SK-N-SH (cell line): ENCODE data around the gene MCF2L2. TPM values are rescaled to one million over a fixed set of nuclear protein-coding genes. Genes with fewer than 3 reads are reported as not detected.

Experiments
- CTCF ChIA-PET: fragments of 300-600, 350-600 bp; formaldehyde crosslinking; extraction: SDS; loops from one replicate; lab custom pipeline; 2021; lab: Yijun Ruan, JAX
- POLR2A ChIA-PET: fragments of 350-600 bp; sonication (Branson Sonifier 250); formaldehyde crosslinking; extraction: SDS; loops from one replicate; lab custom pipeline; 2020; ENCODE audit warnings: antibody characterized with exemption, inconsistent platforms; lab: Yijun Ruan, JAX
- DNase-seq: peaks from one replicate; pipeline ENCODE4 v3.0.0; 2012
- H2AFZ ChIP-seq: fragments of 200-600 bp; sonication (generic); 2 replicates; pipeline ENCODE4 v1.8.1; 2016; ENCODE audit warnings: antibody characterized with exemption, mild to moderate bottlenecking, low read depth
- H3F3A ChIP-seq: fragments of 200-600 bp; sonication (generic); replicated peaks from 2 replicates; pipeline ENCODE3; 2016; ENCODE audit warnings: antibody characterized with exemption, mild to moderate bottlenecking; ENCODE audit not compliant: insufficient read depth
- H3K27ac ChIP-seq, 2 experiments: fragments of 200-500 bp in 1 of 2; fragments of 200-600 bp in 1 of 2; sonication (Bioruptor generic) in 1 of 2; sonication (generic), shearing (Covaris generic) in 1 of 2; 2 replicates each; pipeline versions ENCODE4 v1.5.1 to v1.6.1; 2014 to 2016; ENCODE audit warnings: low read depth in 2 of 2, inconsistent platforms in 1 of 2, low read length in 1 of 2, mild to moderate bottlenecking in 1 of 2, mixed read lengths in 1 of 2
- H3K27me3 ChIP-seq: fragments of 200-600 bp; sonication (generic), shearing (Covaris generic); 2 replicates; pipeline ENCODE4 v1.6.1; 2016; ENCODE audit warnings: mixed run types; ENCODE audit not compliant: insufficient read depth
- H3K36me3 ChIP-seq, 2 experiments: fragments of 200-500 bp in 1 of 2; fragments of 200-600 bp in 1 of 2; sonication (Bioruptor generic) in 1 of 2; sonication (generic) in 1 of 2; replicated peaks in 1 of 2; 2 replicates each; pipeline versions ENCODE3 to v1.5.1; 2014 to 2016; ENCODE audit warnings: low read length in 1 of 2, mild to moderate bottlenecking in 1 of 2; ENCODE audit not compliant: insufficient read depth in 2 of 2, control insufficient read depth in 1 of 2
- H3K4me1 ChIP-seq, 2 experiments: fragments of 200-500 bp in 1 of 2; fragments of 200-600 bp in 1 of 2; sonication (Bioruptor generic) in 1 of 2; sonication (generic), shearing (Covaris generic) in 1 of 2; 2 replicates each; pipeline versions ENCODE4 v1.5.1 to v1.6.1; 2014 to 2016; ENCODE audit warnings: low read depth in 1 of 2, low read length in 1 of 2, mixed run types in 1 of 2; ENCODE audit not compliant: insufficient read depth in 2 of 2, control insufficient read depth in 1 of 2
- H3K4me2 ChIP-seq: fragments of 200-600 bp; sonication (generic), shearing (Covaris generic); 2 replicates; pipeline ENCODE4 v1.6.1; 2017; ENCODE audit warnings: mixed run types
- H3K4me3 ChIP-seq, 2 experiments: fragments of 200-500 bp in 1 of 2; fragments of 200-600 bp in 1 of 2; sonication (Bioruptor generic) in 1 of 2; sonication (generic), shearing (Covaris generic) in 1 of 2; 2 replicates each; pipeline versions ENCODE4 v1.5.1 to v1.8.1; 2014 to 2016; ENCODE audit warnings: low read depth in 2 of 2, inconsistent platforms in 1 of 2, low read length in 1 of 2, mild to moderate bottlenecking in 1 of 2, mixed read lengths in 1 of 2, moderate library complexity in 1 of 2
- H3K79me2 ChIP-seq: fragments of 200-600 bp; sonication (generic); 2 replicates; pipeline ENCODE4 v1.8.1; 2017; ENCODE audit warnings: mild to moderate bottlenecking; ENCODE audit not compliant: insufficient read depth
- H3K9ac ChIP-seq: fragments of 200-600 bp; sonication (generic); 2 replicates; pipeline ENCODE4 v1.6.1; 2017; ENCODE audit warnings: mixed run types
- H3K9me2 ChIP-seq: fragments of 200-600 bp; sonication (generic); 2 replicates; pipeline ENCODE4 v1.6.1; 2017; ENCODE audit warnings: mixed run types
- H3K9me3 ChIP-seq: fragments of 200-600 bp; sonication (generic); 2 replicates; pipeline ENCODE4 v1.6.1; 2017; ENCODE audit warnings: mixed run types, mild to moderate bottlenecking, moderate library complexity
- H4K20me1 ChIP-seq: fragments of 200-600 bp; sonication (generic); 2 replicates; pipeline ENCODE4 v1.6.1; 2017; ENCODE audit warnings: mild to moderate bottlenecking, mixed run types; ENCODE audit not compliant: insufficient read depth
- EZH2phosphoT487 ChIP-seq: fragments of 200-600 bp; sonication (generic); IDR thresholded peaks from 2 replicates; pipeline ENCODE4 v1.6.1; 2017; ENCODE audit warnings: low read depth, mixed run types, mild to moderate bottlenecking, antibody characterized with exemption, moderate library complexity, borderline replicate concordance
- FOSL2 ChIP-seq: IDR thresholded peaks from 2 replicates; pipeline ENCODE4 v1.4.0; 2012; ENCODE audit warnings: low read depth, mild to moderate bottlenecking, moderate library complexity, borderline replicate concordance
- GATA2 ChIP-seq: sonication (generic); formaldehyde crosslinking; IDR thresholded peaks from 2 replicates; pipeline ENCODE4 v1.5.0; 2020; ENCODE audit warnings: mild to moderate bottlenecking, missing genetic modification reagents
- IRF3 ChIP-seq: fragments of 150-350 bp; IDR thresholded peaks from 2 replicates; pipeline ENCODE4 v1.6.1; 2016; ENCODE audit warnings: mild to moderate bottlenecking, low read depth, low read length
- MAX ChIP-seq: IDR thresholded peaks from 2 replicates; pipeline ENCODE4 v1.4.0; 2012; ENCODE audit warnings: low read depth
- MEF2A ChIP-seq: IDR thresholded peaks from 2 replicates; pipeline ENCODE4 v1.4.0; 2012; ENCODE audit warnings: low read depth, borderline replicate concordance
- MXI1 ChIP-seq: IDR thresholded peaks from 2 replicates; pipeline ENCODE4 v1.6.1; 2012; ENCODE audit warnings: mild to moderate bottlenecking, low read depth, low read length, improper control_type of control experiment
- PBX3 ChIP-seq: IDR thresholded peaks from 2 replicates; pipeline ENCODE4; 2012
- RAD21 ChIP-seq: IDR thresholded peaks from 2 replicates; pipeline ENCODE4 v1.6.1; 2012; ENCODE audit warnings: mild to moderate bottlenecking, low read length
- REST ChIP-seq: IDR thresholded peaks from 2 replicates; pipeline ENCODE4 v1.6.1; 2012; ENCODE audit warnings: mild to moderate bottlenecking, low read depth, low read length, moderate library complexity
- SIN3A ChIP-seq: IDR thresholded peaks from 2 replicates; pipeline ENCODE4 v1.6.1; 2012; ENCODE audit warnings: low read depth, mild to moderate bottlenecking, low read length, moderate library complexity, borderline replicate concordance
- TAF1 ChIP-seq: IDR thresholded peaks from 2 replicates; pipeline ENCODE4 v1.6.1; 2012; ENCODE audit warnings: low read depth, mild to moderate bottlenecking, low read length, moderate library complexity, borderline replicate concordance
- USF2 ChIP-seq: fragments of 150-350 bp; IDR thresholded peaks from 2 replicates; pipeline ENCODE4 v1.6.1; 2017; ENCODE audit warnings: antibody characterized with exemption, low read length, low read depth, borderline replicate concordance
- YY1 ChIP-seq: IDR thresholded peaks from 2 replicates; pipeline ENCODE4 v1.4.0; 2012; ENCODE audit warnings: low read depth, mild to moderate bottlenecking
- polyA plus RNA-seq, 3 experiments: library from polyadenylated mRNA; depleted of rRNA; stranded (reverse); fragments of >200 nt; gene quantifications; 2 replicates each; pipeline ENCODE4 v1.2.3, GENCODE V29; 2012

The MCF2L2 gene
- polyA plus RNA-seq, 1 of the 3 experiments (the other 2 are of a cell fraction), result 0.56 TPM

GRCh38 chr3:183390844-183391243 is 37.6 kb downstream of the MCF2L2 start:
- ChIA-PET CTCF (interaction anchor here (2.2 to 5.0 kb wide), 3 partner anchors 9 to 212 kb away, joined by 8 to 43 read pairs (median 11); no protein-coding TSS in a partner anchor), POLR2A (no interaction called here)
- Histone ChIP-seq H3K4me2 (no peak overlapping the region), H3K9me2 (no peaks in the 10 kb centered on the region), H3K4me3 (no peak overlapping the region), H3K9ac (no peak overlapping the region), H3K27me3 (no peaks in the 10 kb centered on the region), H3K36me3 (no peaks in the 10 kb centered on the region), H3K9me3 (no peaks in the 10 kb centered on the region), H3K79me2 (no peaks in the 10 kb centered on the region), H3F3A (no peaks in the 10 kb centered on the region), H2AFZ (no peak overlapping the region)
- no peak for TF ChIP-seq RAD21
- no peak for TF ChIP-seq MXI1
- no peak for TF ChIP-seq GATA2 (CRISPR knock-in tag)
- no peak for TF ChIP-seq MAX
- no peak for TF ChIP-seq SIN3A
- TF ChIP-seq EZH2phosphoT487, result no peak
- TF ChIP-seq IRF3, result no peak
- TF ChIP-seq USF2, result no peak
- TF ChIP-seq FOSL2, result no peak
- TF ChIP-seq REST, result no peak
- no peak for TF ChIP-seq MEF2A
- no peak for TF ChIP-seq TAF1
- TF ChIP-seq PBX3, result no peak
- no peak for TF ChIP-seq YY1
- TF ChIP-seq, all 33 proteins: peak for 0
- H4K20me1 ChIP-seq, result no peaks in the 10 kb centered on the region
- H3K4me1 ChIP-seq, result peaks cover 0 to 21% of the 10 kb centered on the region in 2 experiments; a peak in 2 of 4 replicates
- DNase-seq, result no peak
- no peak overlapping the region for H3K27ac ChIP-seq
